HUES48 (cell line): ENCODE results near the gene ZC3HAV1.
"Not testable (repeated sequence)": the region's sequence is repeated elsewhere in the genome, so short reads cannot be mapped to it uniquely, and the experiment has no call there.

Experiments
- H3K27ac ChIP-seq: one replicate; pipeline ENCODE4 v1.7.0; 2013; ENCODE audit warnings: low read depth, low read length, inconsistent platforms
- H3K27me3 ChIP-seq: 2 replicates; pipeline ENCODE4 v1.6.1; 2013; ENCODE audit warnings: mild to moderate bottlenecking, low read length; ENCODE audit not compliant: control insufficient read depth, insufficient read depth
- H3K36me3 ChIP-seq: 2 replicates; pipeline ENCODE4 v1.6.1; 2013; ENCODE audit warnings: low read length; ENCODE audit not compliant: control insufficient read depth, insufficient read depth
- H3K4me1 ChIP-seq: 2 replicates; pipeline ENCODE4 v1.6.1; 2013; ENCODE audit warnings: mild to moderate bottlenecking, low read length; ENCODE audit not compliant: control insufficient read depth, insufficient read depth
- H3K4me3 ChIP-seq: 2 replicates; pipeline ENCODE4 v1.5.1; 2013; ENCODE audit warnings: mild to moderate bottlenecking, low read depth, low read length
- H3K9ac ChIP-seq: 2 replicates; pipeline ENCODE4 v1.6.1; 2013; ENCODE audit warnings: mild to moderate bottlenecking, low read depth, low read length, moderate library complexity
- H3K9me3 ChIP-seq: 2 replicates; pipeline ENCODE4 v1.6.1; 2013; ENCODE audit warnings: low read length; ENCODE audit not compliant: control insufficient read depth, insufficient read depth

ZC3HAV1 gene

GRCh38 chr7:139071680-139072079 is 37.8 kb downstream of the ZC3HAV1 start:
- Histone ChIP-seq H3K4me3 (no peak overlapping the region), H3K36me3 (peaks cover 57% of the 10 kb centered on the region)

DNA sequence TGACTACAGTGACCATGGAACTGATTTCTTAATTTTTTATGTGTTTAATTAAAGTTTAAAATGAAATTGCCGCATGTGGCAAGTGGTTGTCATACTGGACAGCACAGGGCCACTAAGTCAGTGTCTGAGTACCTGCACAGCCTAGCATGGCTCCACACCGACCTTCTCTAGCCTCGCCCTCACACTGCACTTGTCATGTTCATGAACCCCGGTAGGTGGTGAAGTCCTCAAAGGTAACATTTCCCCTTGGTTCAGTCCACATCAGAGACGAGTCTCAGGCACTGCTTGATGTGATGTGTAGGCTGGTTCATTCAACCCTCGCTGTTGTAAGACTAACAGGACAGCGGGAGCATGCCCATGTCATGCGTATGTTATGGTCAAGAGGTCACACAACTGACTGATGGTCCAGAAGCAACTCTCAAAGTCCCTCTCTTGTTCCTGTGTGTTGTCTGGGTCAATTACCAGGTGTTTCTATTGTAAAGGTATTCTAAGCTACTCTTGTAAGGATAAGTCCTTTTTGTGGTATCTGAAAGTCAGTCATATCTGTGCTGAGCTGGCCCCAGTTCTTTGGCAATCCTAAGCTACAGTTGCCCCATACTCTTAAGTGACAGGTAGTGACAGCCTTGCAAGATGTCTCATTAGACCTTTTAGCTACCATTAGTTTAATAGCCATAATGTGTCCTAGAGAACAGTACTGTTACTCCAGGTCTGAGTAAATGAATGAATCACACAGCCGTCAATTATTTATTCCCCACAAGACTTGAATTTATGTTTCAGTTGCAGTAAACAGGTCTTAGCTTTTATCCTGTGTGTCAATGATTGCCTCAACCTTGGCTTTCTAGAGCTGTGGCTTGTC is 40.7 kb downstream of the ZC3HAV1 start:
- Histone ChIP-seq H3K36me3 (peaks cover 58% of the 10 kb centered on the region), H3K9me3 (no peaks in the 10 kb centered on the region), H3K27me3 (no peaks in the 10 kb centered on the region)

More at GRCh38 chr7:139071680-139072079, 37.8 kb downstream of the ZC3HAV1 start:
- Histone ChIP-seq H3K4me1 (0 out of 2 replicates have a peak, but pooled peaks cover 2% of the 10 kb centered on the region), H3K27ac (no peak overlapping the region), H3K9me3 (no peaks in the 10 kb centered on the region), H3K27me3 (no peaks in the 10 kb centered on the region), H3K9ac (no peak overlapping the region)

DNA sequence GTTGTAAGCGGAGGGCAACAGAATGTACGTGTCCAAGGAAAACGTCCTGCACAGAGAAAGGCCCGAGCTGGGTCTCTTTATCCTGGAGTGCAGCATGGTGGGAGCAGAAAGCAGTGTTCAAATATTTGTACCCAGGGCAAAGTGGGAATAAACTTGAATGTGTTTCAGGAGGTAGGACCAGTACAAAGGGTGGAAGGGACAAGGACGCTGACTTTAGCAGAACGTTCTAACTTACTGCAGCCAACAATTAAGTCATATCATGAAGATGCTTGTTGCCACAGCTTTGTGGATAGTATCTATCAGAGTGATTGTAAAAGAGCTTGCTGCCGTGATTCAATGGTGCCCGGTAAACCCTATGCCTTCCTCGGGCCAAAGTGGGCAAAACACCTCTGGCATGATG is 43.2 kb downstream of the ZC3HAV1 start:
- peaks cover 46% of the 10 kb centered on the region for H3K36me3 ChIP-seq

More for the DNA sequence above, 40.7 kb downstream of the ZC3HAV1 start:
- H3K4me1 ChIP-seq, result no peaks in the 10 kb centered on the region
- no peak overlapping the region for H3K4me3 ChIP-seq
- H3K9ac ChIP-seq, result no peak overlapping the region
- H3K27ac ChIP-seq, result no peak overlapping the region

DNA sequence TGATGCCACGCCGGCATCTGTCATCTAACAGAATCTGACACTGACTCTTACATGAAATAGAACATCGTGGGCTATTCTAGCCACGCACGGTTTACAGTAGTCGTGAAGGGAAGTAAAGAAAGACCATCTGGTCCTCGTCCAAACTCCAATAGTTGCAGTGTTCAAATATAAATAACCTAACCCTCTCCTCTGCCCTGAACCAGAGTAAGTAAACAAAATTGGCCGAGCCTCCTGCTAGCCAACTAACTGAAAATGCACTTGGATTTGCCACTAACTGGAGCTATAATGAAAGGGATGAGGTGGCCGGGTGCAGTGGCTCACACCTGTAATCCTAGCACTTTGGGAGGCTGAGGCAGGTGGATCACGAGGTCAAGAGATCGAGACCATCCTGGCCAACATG is 44.2 kb downstream of the ZC3HAV1 start:
- H3K9me3 ChIP-seq, result no peaks in the 10 kb centered on the region
- H3K4me1 ChIP-seq, result no peaks in the 10 kb centered on the region
- peaks cover 51% of the 10 kb centered on the region for H3K36me3 ChIP-seq
- H3K4me3 ChIP-seq, result no peak overlapping the region
- H3K27ac ChIP-seq, result no peak overlapping the region
- no peaks in the 10 kb centered on the region for H3K27me3 ChIP-seq
- no peak overlapping the region for H3K9ac ChIP-seq

More for the DNA sequence above, 43.2 kb downstream of the ZC3HAV1 start:
- no peak overlapping the region for H3K27ac ChIP-seq
- no peaks in the 10 kb centered on the region for H3K4me1 ChIP-seq
- H3K9ac ChIP-seq, result no peak overlapping the region
- H3K4me3 ChIP-seq, result no peak overlapping the region
- no peaks in the 10 kb centered on the region for H3K27me3 ChIP-seq
- H3K9me3 ChIP-seq, result no peaks in the 10 kb centered on the region

- Histone ChIP-seq H3K36me3 (peaks cover 39% of the 10 kb centered on the region), H3K27ac (no peak overlapping the region), H3K9ac (no peak overlapping the region)
Observed at GRCh38 chr7:139061416-139061815, 48.1 kb downstream of the ZC3HAV1 start.

DNA sequence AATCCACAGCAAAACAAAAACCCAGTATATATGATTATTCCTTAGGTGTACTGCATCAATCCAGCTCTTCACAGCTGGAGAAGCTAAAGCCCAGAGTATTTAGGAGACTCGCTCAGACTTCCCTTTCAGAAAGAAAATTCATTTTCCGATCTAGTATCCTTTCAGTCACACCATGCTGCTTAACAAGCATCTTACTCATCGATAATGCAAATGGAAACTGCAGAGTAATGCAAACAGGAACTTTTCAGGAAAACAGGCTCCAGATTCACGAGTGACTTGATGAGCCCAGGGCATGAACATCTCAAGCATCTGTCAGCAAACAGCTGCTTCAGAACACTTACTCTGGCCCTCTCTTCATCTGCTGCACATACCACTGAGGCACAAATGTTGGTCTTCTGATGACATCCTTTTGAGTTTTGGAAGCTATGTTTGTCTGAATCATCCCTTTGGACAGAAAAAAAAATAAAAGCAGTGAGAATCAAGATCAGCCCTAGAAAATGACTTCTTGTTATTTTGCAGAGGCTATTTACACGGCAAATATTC is 48.8 kb downstream of the ZC3HAV1 start:
- H3K9ac ChIP-seq, result no peak overlapping the region
- no peak overlapping the region for H3K27ac ChIP-seq
- no peaks in the 10 kb centered on the region for H3K4me1 ChIP-seq
- H3K36me3 ChIP-seq, result peaks cover 39% of the 10 kb centered on the region
- H3K9me3 ChIP-seq, result no peaks in the 10 kb centered on the region
- H3K27me3 ChIP-seq, result no peaks in the 10 kb centered on the region
- H3K4me3 ChIP-seq, result no peak overlapping the region

More at GRCh38 chr7:139061416-139061815, 48.1 kb downstream of the ZC3HAV1 start:
- no peak overlapping the region for H3K4me3 ChIP-seq
- no peaks in the 10 kb centered on the region for H3K4me1 ChIP-seq
- no peaks in the 10 kb centered on the region for H3K27me3 ChIP-seq
- H3K9me3 ChIP-seq, result no peaks in the 10 kb centered on the region

DNA sequence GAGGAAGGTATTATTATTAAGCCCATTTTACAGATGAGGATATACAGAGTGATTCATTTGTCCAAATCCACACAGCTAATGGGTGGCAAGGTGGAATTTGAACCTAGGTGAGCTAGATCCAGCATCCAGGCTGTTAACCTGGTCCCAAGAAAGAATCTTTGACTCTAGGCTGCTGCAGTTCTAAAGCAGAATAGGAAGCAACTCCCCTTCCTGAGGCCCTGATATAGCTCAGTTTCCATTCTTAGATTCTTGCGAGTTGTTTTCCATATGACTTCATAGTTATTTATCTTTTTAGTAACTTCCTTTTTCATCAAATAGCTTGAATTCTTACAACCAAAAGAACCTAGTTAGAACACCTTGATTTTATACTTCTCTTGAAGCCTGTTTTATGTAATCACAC is 49.6 kb downstream of the ZC3HAV1 start:
- no peaks in the 10 kb centered on the region for H3K9me3 ChIP-seq
- H3K36me3 ChIP-seq, result peaks cover 38% of the 10 kb centered on the region
- no peak overlapping the region for H3K4me3 ChIP-seq
- no peak overlapping the region for H3K9ac ChIP-seq
- H3K4me1 ChIP-seq, result no peaks in the 10 kb centered on the region
- H3K27ac ChIP-seq, result no peak overlapping the region
- no peaks in the 10 kb centered on the region for H3K27me3 ChIP-seq

GRCh38 chr7:139058943-139059342 is 50.6 kb downstream of the ZC3HAV1 start:
- no peak overlapping the region for H3K4me3 ChIP-seq
- no peak overlapping the region for H3K27ac ChIP-seq
- no peaks in the 10 kb centered on the region for H3K9me3 ChIP-seq
- H3K36me3 ChIP-seq, result peaks cover 38% of the 10 kb centered on the region
- no peaks in the 10 kb centered on the region for H3K27me3 ChIP-seq
- H3K9ac ChIP-seq, result no peak overlapping the region
- no peaks in the 10 kb centered on the region for H3K4me1 ChIP-seq

- Histone ChIP-seq H3K27ac (no peak overlapping the region), H3K9me3 (no peaks in the 10 kb centered on the region), H3K9ac (no peak overlapping the region), H3K4me1 (no peaks in the 10 kb centered on the region), H3K4me3 (no peak overlapping the region), H3K36me3 (peaks cover 43% of the 10 kb centered on the region), H3K27me3 (no peaks in the 10 kb centered on the region)
Observed at GRCh38 chr7:139055674-139056073, 53.8 kb downstream of the ZC3HAV1 start.

DNA sequence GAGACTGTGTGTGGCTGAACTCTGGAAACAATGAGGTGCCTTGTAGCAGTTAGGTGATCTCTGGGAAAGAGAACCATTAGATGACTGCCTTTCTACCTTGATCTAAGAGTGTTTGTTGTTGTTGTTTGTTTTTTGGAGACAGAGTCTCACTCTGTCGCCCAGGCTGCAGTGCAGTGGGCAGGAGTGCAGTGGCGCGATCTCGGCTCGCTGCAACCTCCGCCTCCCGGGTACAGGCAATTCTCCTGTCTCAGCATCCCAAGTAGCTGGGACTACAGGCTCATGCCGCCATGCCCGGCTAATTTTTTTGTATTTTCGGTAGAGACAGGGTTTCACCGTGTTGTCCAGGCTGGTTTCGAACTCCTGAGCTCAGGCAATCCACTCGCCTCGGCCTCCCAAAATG is 54.9 kb downstream of the ZC3HAV1 start:
- H3K4me3 ChIP-seq, H3K9ac ChIP-seq, H3K4me1 ChIP-seq, H3K9me3 ChIP-seq, H3K27me3 ChIP-seq, H3K27ac ChIP-seq: not testable (repeated sequence)
- peaks cover 41% of the 10 kb centered on the region for H3K36me3 ChIP-seq

- Histone ChIP-seq H3K9me3 (no peaks in the 10 kb centered on the region), H3K4me1 (no peaks in the 10 kb centered on the region), H3K9ac (no peak overlapping the region), H3K36me3 (peaks cover 46% of the 10 kb centered on the region), H3K4me3 (no peak overlapping the region), H3K27me3 (no peaks in the 10 kb centered on the region), H3K27ac (no peak overlapping the region)
Observed at GRCh38 chr7:139054101-139054500, 55.4 kb downstream of the ZC3HAV1 start.
